Esophagus squamous epithelium (tissue), 4 donors: Measurements from ENCODE around the gene TIMM29.

ENCODE experiments used
- CTCF ChIP-seq, 6 experiments: fragments of 450-650 bp in 4 of 6; fragments of 200-600 bp in 2 of 6; sonication (generic) in 2 of 6; IDR thresholded peaks; one replicate each; pipeline ENCODE4 v1.5.1; 2016 to 2019; ENCODE audit warnings: antibody characterized with exemption in 6 of 6, mild to moderate bottlenecking in 4 of 6, moderate library complexity in 4 of 6
- POLR2A ChIP-seq, 4 donors: fragments of 450-650 bp; IDR thresholded peaks; one replicate each; pipeline ENCODE4 v1.6.1; 2017; ENCODE audit warnings: antibody characterized with exemption in 4 of 4, mild to moderate bottlenecking in 4 of 4, moderate library complexity in 3 of 4

- TF ChIP-seq CTCF (IDR thresholded peaks at IDR 0.05) (peak in 3 of 6 experiments; percentile 13 to 34 (median 20)), POLR2A (IDR thresholded peaks at IDR 0.05) (no peak)
Measured at GRCh38 chr19:10968527-10969135, 40.0 kb downstream of the TIMM29 start.
